ACC112 (cell line): Measurements from ENCODE around the gene RASSF6.
"Not testable (repeated sequence)": the region's sequence is repeated elsewhere in the genome, so short reads cannot be mapped to it uniquely, and the experiment has no call there.

Source experiments
- H2AFZ ChIP-seq: fragments of 200-600 bp; sonication (generic); one replicate; pipeline ENCODE4 v1.6.0; 2017; ENCODE audit warnings: antibody characterized with exemption, low read length; ENCODE audit not compliant: unreplicated experiment
- H3K27ac ChIP-seq: fragments of 200-600 bp; sonication (generic); 2 replicates; pipeline ENCODE4 v1.5.1; 2014; ENCODE audit warnings: low read depth, mild to moderate bottlenecking, antibody characterized with exemption, low read length, moderate library complexity
- H3K27me3 ChIP-seq: fragments of 200-600 bp; sonication (generic); 2 replicates; pipeline ENCODE4 v1.6.1; 2014; ENCODE audit warnings: mild to moderate bottlenecking, antibody characterized with exemption, low read length, moderate library complexity, mixed read lengths; ENCODE audit not compliant: insufficient read depth
- H3K36me3 ChIP-seq: fragments of 200-600 bp; sonication (generic); 2 replicates; pipeline ENCODE4 v1.6.1; 2016; ENCODE audit warnings: mild to moderate bottlenecking, antibody characterized with exemption, low read length, moderate library complexity, mixed read lengths; ENCODE audit not compliant: insufficient read depth
- H3K4me1 ChIP-seq: fragments of 200-600 bp; sonication (generic); one replicate; pipeline ENCODE4 v1.6.1; 2016; ENCODE audit warnings: low read length, mixed read lengths; ENCODE audit not compliant: insufficient read depth, unreplicated experiment, control insufficient read depth
- H3K4me3 ChIP-seq: fragments of 200-600 bp; sonication (generic); 2 replicates; pipeline ENCODE4 v1.5.1; 2014; ENCODE audit warnings: mild to moderate bottlenecking, low read depth, low read length
- H3K79me2 ChIP-seq: fragments of 200-600 bp; sonication (generic); one replicate; pipeline ENCODE4 v1.6.0; 2016; ENCODE audit warnings: low read length; ENCODE audit not compliant: control insufficient read depth, unreplicated experiment, insufficient read depth

RASSF6 gene

DNA sequence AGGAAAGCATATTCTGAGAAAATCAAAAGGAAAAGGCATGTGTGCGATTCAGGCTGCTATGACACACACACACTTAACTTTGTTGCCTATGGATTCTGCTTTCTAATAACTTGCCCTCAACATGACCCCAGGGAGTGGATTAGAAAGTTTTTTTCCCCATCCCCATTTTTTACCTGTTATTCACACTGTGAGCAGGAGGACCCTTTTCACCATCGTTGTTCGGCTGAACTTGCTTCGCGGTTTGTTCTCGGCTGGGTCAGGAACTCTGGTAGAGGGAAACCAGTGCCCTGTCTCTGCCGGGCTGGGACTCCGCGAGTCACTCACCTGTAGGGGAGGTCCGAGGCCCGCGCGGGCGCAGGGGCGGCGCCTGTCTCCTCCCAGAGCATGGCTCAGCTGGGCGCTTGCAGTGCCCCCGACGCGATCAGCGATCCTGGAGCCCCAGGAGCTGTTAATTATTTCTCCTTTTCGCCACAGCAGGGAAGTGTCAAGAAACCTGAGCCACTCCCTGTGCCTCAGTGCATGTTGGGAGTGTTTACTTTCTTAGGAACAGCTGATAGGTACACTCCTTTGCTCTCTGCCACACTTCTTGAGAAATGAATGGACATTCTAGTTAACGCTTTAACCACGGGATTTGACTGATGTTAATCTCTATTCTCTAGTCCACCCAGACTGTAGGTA is at the start of gene RASSF6:
Gene RASSF6 (minus strand): TSS at position 322 of the 678 bp plus-strand sequence. CDS start 8,641 bp downstream, outside the sequence.
- Histone ChIP-seq H3K27me3 (no peaks in the 10 kb centered on the region), H3K27ac (no peak within 1 kb of the TSS), H2AFZ (peak within 1 kb of the TSS; percentile 65), H3K36me3 (no peaks in the 10 kb centered on the region), H3K4me3 (peak within 1 kb of the TSS; percentile 66), H3K79me2 (no peaks in the 10 kb centered on the region), H3K4me1 (peaks cover 6% of the 10 kb centered on the region)

GRCh38 chr4:73669410-73670183 is 49.4 kb upstream of the RASSF6 start:
- no peaks in the 10 kb centered on the region for H3K79me2 ChIP-seq
- no peak overlapping the region for H3K4me3 ChIP-seq
- no peak overlapping the region for H3K27ac ChIP-seq
- no peak overlapping the region for H2AFZ ChIP-seq
- peaks cover 9% of the 10 kb centered on the region for H3K4me1 ChIP-seq
- H3K36me3 ChIP-seq, result no peaks in the 10 kb centered on the region
- H3K27me3 ChIP-seq, result no peaks in the 10 kb centered on the region

DNA sequence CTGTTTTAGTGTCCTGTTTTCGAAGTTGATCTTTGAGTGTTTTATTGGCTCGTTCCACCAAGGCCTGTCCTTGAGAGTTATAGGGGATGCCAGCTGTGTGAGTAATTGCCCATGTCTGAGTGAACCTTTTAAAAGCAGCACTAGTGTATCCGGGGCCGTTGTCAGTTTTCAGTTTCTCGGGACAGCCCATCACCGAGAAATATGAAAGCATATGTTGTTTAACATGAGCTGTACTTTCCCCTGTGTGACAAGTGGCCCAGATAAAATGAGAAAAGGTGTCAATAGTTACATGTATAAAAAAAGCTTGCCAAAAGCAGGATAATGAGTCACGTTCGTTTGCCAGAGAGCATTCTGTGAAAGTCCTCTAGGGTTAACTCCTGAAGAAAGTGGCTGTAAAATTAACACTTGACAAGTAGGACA is 48.6 kb upstream of the RASSF6 start:
- no peak overlapping the region for H2AFZ ChIP-seq
- H3K4me1 ChIP-seq, result peaks cover 12% of the 10 kb centered on the region
- H3K27ac ChIP-seq, result no peak overlapping the region
- H3K27me3 ChIP-seq, result no peaks in the 10 kb centered on the region
- no peaks in the 10 kb centered on the region for H3K36me3 ChIP-seq
- H3K79me2 ChIP-seq, result no peaks in the 10 kb centered on the region
- H3K4me3 ChIP-seq, result no peak overlapping the region

- H2AFZ ChIP-seq, H3K36me3 ChIP-seq, H3K4me3 ChIP-seq, H3K27ac ChIP-seq, H3K79me2 ChIP-seq, H3K27me3 ChIP-seq: not testable (repeated sequence)
- H3K4me1 ChIP-seq, result peaks cover 39% of the 10 kb centered on the region
Observed at GRCh38 chr4:73665924-73666323, 45.7 kb upstream of the RASSF6 start.

DNA sequence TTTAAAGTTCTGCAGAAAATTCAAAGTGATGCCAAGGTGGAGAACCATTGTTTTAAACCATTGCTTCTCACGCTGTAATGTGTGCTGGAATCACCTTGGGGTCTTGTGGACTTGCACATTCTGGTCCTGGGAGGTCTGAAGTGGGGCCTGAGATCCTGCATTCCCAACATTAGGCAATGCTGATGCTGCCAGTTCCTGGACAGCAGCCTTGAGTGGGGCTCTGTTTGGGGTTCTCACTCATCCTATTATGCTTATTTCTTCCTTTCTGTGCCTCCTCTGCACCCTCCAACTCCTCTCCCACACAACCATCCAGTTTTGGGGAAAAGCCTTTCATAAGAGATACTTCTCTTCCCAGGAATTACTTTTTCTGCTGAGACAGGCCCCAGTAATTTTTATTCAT is 44.2 kb upstream of the RASSF6 start:
- no peak overlapping the region for H3K4me3 ChIP-seq
- peaks cover 48% of the 10 kb centered on the region for H3K4me1 ChIP-seq
- no peaks in the 10 kb centered on the region for H3K79me2 ChIP-seq
- 0 out of 2 replicates have a peak overlapping the region, but pooled peaks have one; percentile 10 for H3K27ac ChIP-seq
- no peak overlapping the region for H2AFZ ChIP-seq
- no peaks in the 10 kb centered on the region for H3K27me3 ChIP-seq
- no peaks in the 10 kb centered on the region for H3K36me3 ChIP-seq

GRCh38 chr4:73663576-73663975 is 43.3 kb upstream of the RASSF6 start:
- H2AFZ ChIP-seq, result no peak overlapping the region
- H3K4me1 ChIP-seq, result peaks cover 48% of the 10 kb centered on the region
- H3K27ac ChIP-seq, result peak overlapping the region; percentile 93
- no peaks in the 10 kb centered on the region for H3K36me3 ChIP-seq
- no peaks in the 10 kb centered on the region for H3K79me2 ChIP-seq
- no peak overlapping the region for H3K4me3 ChIP-seq
- no peaks in the 10 kb centered on the region for H3K27me3 ChIP-seq

DNA sequence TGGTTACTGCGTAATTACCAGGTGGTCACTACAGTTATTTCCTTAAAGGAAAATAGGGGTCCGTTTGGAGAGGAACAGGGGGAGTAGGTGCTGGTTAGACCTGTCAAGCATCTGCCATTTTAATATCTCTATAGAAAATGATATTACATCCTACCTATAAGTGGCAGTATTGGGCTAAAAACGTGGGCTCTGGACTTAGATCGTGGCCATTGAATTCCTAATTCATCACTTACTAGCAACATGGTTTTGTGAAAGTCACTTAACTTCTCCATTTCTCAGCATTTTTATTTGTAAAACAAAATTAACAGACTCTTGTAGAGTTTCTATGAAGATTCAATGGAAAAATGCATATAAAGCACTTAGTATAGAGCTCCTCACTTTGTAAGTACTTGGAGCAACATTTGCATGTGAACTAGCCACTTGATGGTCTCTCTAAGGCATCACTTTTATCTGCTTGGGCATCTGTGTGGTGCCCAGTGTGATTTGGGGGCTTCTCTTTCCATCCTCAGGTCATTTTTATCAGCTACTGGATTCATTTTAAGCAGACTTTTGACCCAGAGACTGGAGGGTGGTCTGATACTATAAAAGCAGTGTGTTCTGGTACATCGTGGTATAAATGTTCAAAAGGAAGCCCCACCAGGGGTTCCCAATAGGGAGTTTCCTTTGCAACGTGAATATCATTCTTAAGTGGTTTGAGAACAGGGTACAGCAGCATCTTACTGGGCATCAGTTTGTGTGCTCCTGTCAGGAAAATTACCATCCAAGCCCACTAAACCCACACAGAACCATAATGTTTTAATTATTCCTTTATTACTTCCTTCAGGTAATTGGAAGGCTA is 42.7 kb upstream of the RASSF6 start:
- Histone ChIP-seq H3K36me3 (no peaks in the 10 kb centered on the region), H3K4me3 (no peak overlapping the region), H3K27ac (peak overlapping the region; percentile 93), H3K27me3 (no peaks in the 10 kb centered on the region), H2AFZ (peak overlapping the region; percentile 44), H3K79me2 (no peaks in the 10 kb centered on the region), H3K4me1 (peaks cover 48% of the 10 kb centered on the region)

DNA sequence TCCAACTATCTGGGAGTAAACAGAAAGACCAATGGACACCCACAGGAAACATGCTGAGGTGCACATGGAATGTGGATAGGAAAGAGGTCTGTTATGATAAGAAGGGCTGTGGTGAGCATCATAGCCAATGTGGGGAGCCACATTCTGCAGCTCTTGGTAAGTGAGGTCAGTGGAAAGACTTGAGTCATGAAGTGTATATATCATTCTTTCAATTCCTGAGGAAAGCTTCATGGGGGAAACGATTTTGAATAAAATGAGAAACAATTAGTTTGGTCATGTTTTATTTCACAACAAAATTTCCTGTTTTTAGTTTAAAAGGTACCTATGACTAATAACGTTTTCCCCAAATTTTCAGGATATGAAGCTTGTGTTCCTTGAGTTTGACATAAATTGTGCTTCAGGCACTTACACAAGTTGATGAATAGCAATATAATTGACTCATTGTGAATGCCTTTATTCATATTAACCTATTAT is 41.4 kb upstream of the RASSF6 start:
- Histone ChIP-seq H3K27me3 (no peaks in the 10 kb centered on the region), H2AFZ (peak overlapping the region; percentile 44), H3K4me3 (no peak overlapping the region), H3K36me3 (no peaks in the 10 kb centered on the region), H3K27ac (peak overlapping the region; percentile 93), H3K79me2 (no peaks in the 10 kb centered on the region), H3K4me1 (peaks cover 48% of the 10 kb centered on the region)

DNA sequence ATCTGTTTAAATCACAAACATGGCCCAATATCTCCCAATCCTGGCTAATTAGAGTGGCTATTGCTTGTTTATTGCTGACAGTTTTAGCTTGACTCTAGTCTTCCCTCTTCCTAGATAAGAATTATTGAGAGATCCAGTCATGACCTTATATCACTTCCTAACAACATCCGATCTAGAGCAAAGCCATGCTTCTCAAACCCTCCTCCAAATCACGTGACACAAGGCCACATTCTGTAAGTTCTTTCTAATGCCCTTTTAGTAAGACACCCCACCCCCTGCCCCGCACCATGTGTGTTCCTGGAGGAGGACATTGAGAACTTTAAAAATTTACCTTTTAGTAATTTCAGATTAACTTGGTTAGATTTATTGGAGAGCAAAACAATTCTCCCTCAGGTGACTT is 40.6 kb upstream of the RASSF6 start:
- H3K27ac ChIP-seq, result peak overlapping the region; percentile 93
- H3K4me3 ChIP-seq, result no peak overlapping the region
- no peak overlapping the region for H2AFZ ChIP-seq
- H3K4me1 ChIP-seq, result peaks cover 48% of the 10 kb centered on the region
- H3K79me2 ChIP-seq, result no peaks in the 10 kb centered on the region
- no peaks in the 10 kb centered on the region for H3K36me3 ChIP-seq
- H3K27me3 ChIP-seq, result no peaks in the 10 kb centered on the region

DNA sequence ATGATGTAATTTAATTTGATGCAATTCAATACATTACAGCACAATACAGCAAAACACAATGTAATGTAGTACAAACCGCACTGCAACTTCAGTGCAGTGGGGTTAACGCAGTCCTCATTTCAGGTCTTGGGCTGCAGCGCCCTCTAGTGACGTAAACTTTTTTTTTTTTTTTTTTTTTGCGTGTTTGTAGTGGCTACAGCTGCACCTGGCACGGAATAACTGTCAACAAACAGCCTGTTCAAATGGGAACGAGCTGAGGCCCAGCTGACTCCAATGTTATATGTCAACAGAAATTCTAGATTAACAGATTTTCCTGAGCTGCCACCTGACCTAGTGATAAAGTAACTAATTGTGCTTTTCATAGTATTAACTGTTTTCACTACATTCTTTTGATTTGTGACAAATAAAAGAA is 33.5 kb upstream of the RASSF6 start:
- H3K4me3 ChIP-seq, result no peak overlapping the region
- H2AFZ ChIP-seq, result no peak overlapping the region
- H3K79me2 ChIP-seq, result no peaks in the 10 kb centered on the region

More for the DNA sequence above, 33.5 kb upstream of the RASSF6 start:
- H3K27ac ChIP-seq, result no peak overlapping the region
- H3K4me1 ChIP-seq, result no peaks in the 10 kb centered on the region
- no peaks in the 10 kb centered on the region for H3K27me3 ChIP-seq
- H3K36me3 ChIP-seq, result no peaks in the 10 kb centered on the region
